GM18861 (cell line): ENCODE measurements around the gene ADPRHL1.
"Not testable (repeated sequence)": the region's sequence is repeated elsewhere in the genome, so short reads cannot be mapped to it uniquely, and the experiment has no call there.

ENCODE experiments used
- ATAC-seq: cut with Tn5 transposase; IDR thresholded peaks from one replicate; pipeline ENCODE4 v1.9.1; 2021; ENCODE audit not compliant: unreplicated experiment

ADPRHL1 gene

GRCh38 chr13:113373811-113374485, 79.3 kb downstream of the ADPRHL1 start:
- ATAC-seq: no peak

GRCh38 chr13:113371701-113372100, 81.6 kb downstream of the ADPRHL1 start:
- ATAC-seq: not testable (repeated sequence)

GRCh38 chr13:113371061-113371460, 82.2 kb downstream of the ADPRHL1 start:
- ATAC-seq: no peak

- ATAC-seq: no peak
Measured at GRCh38 chr13:113369881-113370280, 83.4 kb downstream of the ADPRHL1 start.

GRCh38 chr13:113369189-113369588, 84.1 kb downstream of the ADPRHL1 start:
- ATAC-seq: no peak

GRCh38 chr13:113368353-113368752, 84.9 kb downstream of the ADPRHL1 start:
- ATAC-seq: not testable (repeated sequence)

- no peak for ATAC-seq
Measured at GRCh38 chr13:113367771-113368170, 85.5 kb downstream of the ADPRHL1 start.

- no peak for ATAC-seq
Measured at GRCh38 chr13:113367020-113367560, 86.2 kb downstream of the ADPRHL1 start.

- no peak for ATAC-seq
Measured at GRCh38 chr13:113365971-113366588, 87.2 kb downstream of the ADPRHL1 start.

GRCh38 chr13:113365583-113365970, 87.7 kb downstream of the ADPRHL1 start:
- ATAC-seq: no peak

- ATAC-seq: no peak
Measured at GRCh38 chr13:113364901-113365582, 88.2 kb downstream of the ADPRHL1 start.

- ATAC-seq: no peak
Measured at GRCh38 chr13:113364311-113364889, 88.9 kb downstream of the ADPRHL1 start.

GRCh38 chr13:113361406-113361805, 91.9 kb downstream of the ADPRHL1 start:
- ATAC-seq: no peak

GRCh38 chr13:113360446-113360845, 92.8 kb downstream of the ADPRHL1 start:
- ATAC-seq: no peak

- no peak for ATAC-seq
Measured at GRCh38 chr13:113359571-113359970, 93.7 kb downstream of the ADPRHL1 start.

GRCh38 chr13:113358653-113359190, 94.6 kb downstream of the ADPRHL1 start:
- ATAC-seq: no peak

- ATAC-seq: no peak
Measured at GRCh38 chr13:113357529-113357928, 95.8 kb downstream of the ADPRHL1 start.

- no peak for ATAC-seq
Measured at GRCh38 chr13:113356596-113356995, 96.7 kb downstream of the ADPRHL1 start.

GRCh38 chr13:113355621-113356020, 97.7 kb downstream of the ADPRHL1 start:
- no peak for ATAC-seq

GRCh38 chr13:113354831-113355610, 98.3 kb downstream of the ADPRHL1 start:
- ATAC-seq: no peak
